IPS-20b (cell line): ENCODE results near the gene NOP53.
A peak's percentile ranks its signal among the peaks of the same experiment; 100 is the strongest.

Source experiments
- H3K27ac ChIP-seq: one replicate; pipeline ENCODE4 v1.5.1; 2013; ENCODE audit warnings: low read length
- H3K27me3 ChIP-seq: 2 replicates; pipeline ENCODE4 v1.6.1; 2013; ENCODE audit warnings: mild to moderate bottlenecking, low read length, inconsistent platforms; ENCODE audit not compliant: insufficient read depth
- H3K36me3 ChIP-seq: 2 replicates; pipeline ENCODE4 v1.6.1; 2013; ENCODE audit warnings: low read depth, mild to moderate bottlenecking, inconsistent platforms, low read length, moderate library complexity; ENCODE audit not compliant: insufficient read depth
- H3K4me1 ChIP-seq: 2 replicates; pipeline ENCODE4 v1.6.1; 2013; ENCODE audit warnings: mild to moderate bottlenecking, control low read depth, inconsistent platforms, low read length, moderate library complexity; ENCODE audit not compliant: insufficient read depth
- H3K4me3 ChIP-seq: 2 replicates; pipeline ENCODE4 v1.5.1; 2013; ENCODE audit warnings: mild to moderate bottlenecking, low read length, inconsistent platforms
- H3K9ac ChIP-seq: 2 replicates; pipeline ENCODE4 v1.6.1; 2013; ENCODE audit warnings: low read depth, mild to moderate bottlenecking, inconsistent platforms, low read length, moderate library complexity
- H3K9me3 ChIP-seq: 2 replicates; pipeline ENCODE4 v1.6.1; 2013; ENCODE audit warnings: mild to moderate bottlenecking, low read depth, low read length, inconsistent platforms; ENCODE audit not compliant: insufficient read depth

NOP53 gene

DNA sequence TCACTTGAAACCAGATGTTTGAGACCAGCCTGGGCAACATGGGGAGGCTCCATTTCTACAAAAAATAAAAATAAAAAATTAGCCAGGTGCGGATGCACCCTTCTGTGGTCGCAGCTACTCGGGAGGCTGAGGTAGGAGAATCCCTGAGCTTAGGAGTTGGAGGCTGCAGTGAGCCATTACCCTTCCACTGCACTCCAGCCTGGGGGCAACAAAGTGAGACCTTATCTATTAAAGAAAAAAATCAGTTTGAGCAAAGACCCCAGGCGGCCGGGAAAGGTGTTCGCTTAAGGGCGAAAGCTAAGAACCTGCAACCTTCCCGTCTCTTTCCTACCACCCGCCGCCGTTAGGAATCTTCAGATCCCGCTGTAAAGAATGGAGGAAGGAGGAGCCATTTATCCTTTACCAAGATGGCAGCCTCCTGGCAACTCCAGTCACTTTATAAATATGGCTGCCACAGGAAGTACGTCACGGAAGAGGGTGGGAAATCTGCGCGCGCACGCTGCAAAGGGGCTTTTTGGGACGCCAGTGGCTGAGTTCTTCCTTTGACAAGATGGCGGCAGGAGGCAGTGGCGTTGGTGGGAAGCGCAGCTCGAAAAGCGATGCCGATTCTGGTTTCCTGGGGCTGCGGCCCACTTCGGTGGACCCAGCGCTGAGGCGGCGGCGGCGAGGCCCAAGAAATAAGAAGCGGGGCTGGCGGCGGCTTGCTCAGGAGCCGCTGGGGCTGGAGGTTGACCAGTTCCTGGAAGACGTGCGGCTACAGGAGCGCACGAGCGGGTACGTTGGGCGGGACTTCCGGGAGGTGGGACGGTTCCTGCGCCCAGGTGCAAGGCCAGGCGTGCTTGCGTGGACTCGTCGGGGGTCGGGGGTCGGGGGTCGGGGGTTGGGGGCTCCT, at the start of gene NOP53:
NOP53 (plus strand) TSS at position 537 of the 892 bp plus-strand sequence; CDS start at position 551, 14 bp downstream.
- H3K9me3 ChIP-seq: no peaks in the 10 kb centered on the region
- peak within 1 kb of the TSS; percentile 72 for H3K27ac ChIP-seq
- H3K4me3 ChIP-seq: peak within 1 kb of the TSS; percentile 88
- H3K4me1 ChIP-seq: 0 out of 2 replicates have a peak, but pooled peaks cover 3% of the 10 kb centered on the region
- H3K36me3 ChIP-seq: peaks cover 36% of the 10 kb centered on the region
- H3K9ac ChIP-seq: peak within 1 kb of the TSS; percentile 96
- no peaks in the 10 kb centered on the region for H3K27me3 ChIP-seq

- Histone ChIP-seq H3K4me3 (no peak overlapping the region), H3K9me3 (no peaks in the 10 kb centered on the region), H3K36me3 (peaks cover 35% of the 10 kb centered on the region), H3K4me1 (no peaks in the 10 kb centered on the region), H3K9ac (no peak overlapping the region), H3K27me3 (no peaks in the 10 kb centered on the region), H3K27ac (no peak overlapping the region)
These were observed 48.7 kb upstream of the NOP53 start for GRCh38 chr19:47696635-47697034.

GRCh38 chr19:47697863-47698609, 47.3 kb upstream of the NOP53 start:
- H3K27me3 ChIP-seq: no peaks in the 10 kb centered on the region
- H3K9me3 ChIP-seq: no peaks in the 10 kb centered on the region
- no peak overlapping the region for H3K4me3 ChIP-seq
- peak overlapping the region; percentile 39 for H3K27ac ChIP-seq
- no peak overlapping the region; the same call in 1 of the 2 replicates for H3K9ac ChIP-seq
- H3K36me3 ChIP-seq: peaks cover 28% of the 10 kb centered on the region
- no peaks in the 10 kb centered on the region for H3K4me1 ChIP-seq

GRCh38 chr19:47698631-47699359, 46.6 kb upstream of the NOP53 start:
- Histone ChIP-seq H3K4me1 (no peaks in the 10 kb centered on the region), H3K27me3 (no peaks in the 10 kb centered on the region), H3K9me3 (no peaks in the 10 kb centered on the region), H3K36me3 (peaks cover 30% of the 10 kb centered on the region), H3K9ac (no peak overlapping the region), H3K27ac (no peak overlapping the region), H3K4me3 (no peak overlapping the region)

DNA sequence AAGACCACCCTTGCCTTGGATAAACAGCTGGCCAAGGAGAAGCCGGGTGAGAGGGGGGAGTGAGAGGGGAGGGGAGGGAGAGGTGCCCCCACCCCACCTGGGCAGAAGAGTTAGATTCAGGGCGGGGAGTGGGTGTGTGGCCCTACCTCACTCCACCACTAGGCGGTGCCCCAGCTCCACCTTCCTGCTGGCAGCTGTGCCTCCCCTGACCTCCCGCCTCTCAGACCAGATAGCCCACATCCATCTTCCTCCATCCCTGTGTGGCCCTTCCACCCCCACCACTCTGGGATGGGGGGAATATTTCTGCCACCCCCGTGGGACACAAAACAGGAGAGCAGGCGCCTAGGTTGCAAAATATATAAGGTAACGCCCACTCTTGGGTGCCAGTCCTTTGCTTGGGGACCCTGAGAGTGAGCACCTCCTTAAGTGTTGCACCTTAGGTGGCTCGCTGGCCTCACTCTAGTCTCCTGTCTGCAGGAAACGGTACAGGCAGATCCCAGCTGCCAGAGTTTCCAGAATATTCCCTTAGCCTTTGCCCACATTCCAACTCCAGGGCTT, 45.9 kb upstream of the NOP53 start:
- Histone ChIP-seq H3K9ac (no peak overlapping the region), H3K36me3 (peaks cover 30% of the 10 kb centered on the region), H3K4me1 (no peaks in the 10 kb centered on the region), H3K27me3 (no peaks in the 10 kb centered on the region), H3K27ac (no peak overlapping the region), H3K9me3 (no peaks in the 10 kb centered on the region), H3K4me3 (no peak overlapping the region)

GRCh38 chr19:47700934-47701716, 44.2 kb upstream of the NOP53 start:
- no peaks in the 10 kb centered on the region for H3K4me1 ChIP-seq
- no peak overlapping the region for H3K4me3 ChIP-seq
- H3K27me3 ChIP-seq: no peaks in the 10 kb centered on the region
- H3K9ac ChIP-seq: no peak overlapping the region
- H3K27ac ChIP-seq: no peak overlapping the region
- no peaks in the 10 kb centered on the region for H3K9me3 ChIP-seq
- H3K36me3 ChIP-seq: peaks cover 30% of the 10 kb centered on the region

DNA sequence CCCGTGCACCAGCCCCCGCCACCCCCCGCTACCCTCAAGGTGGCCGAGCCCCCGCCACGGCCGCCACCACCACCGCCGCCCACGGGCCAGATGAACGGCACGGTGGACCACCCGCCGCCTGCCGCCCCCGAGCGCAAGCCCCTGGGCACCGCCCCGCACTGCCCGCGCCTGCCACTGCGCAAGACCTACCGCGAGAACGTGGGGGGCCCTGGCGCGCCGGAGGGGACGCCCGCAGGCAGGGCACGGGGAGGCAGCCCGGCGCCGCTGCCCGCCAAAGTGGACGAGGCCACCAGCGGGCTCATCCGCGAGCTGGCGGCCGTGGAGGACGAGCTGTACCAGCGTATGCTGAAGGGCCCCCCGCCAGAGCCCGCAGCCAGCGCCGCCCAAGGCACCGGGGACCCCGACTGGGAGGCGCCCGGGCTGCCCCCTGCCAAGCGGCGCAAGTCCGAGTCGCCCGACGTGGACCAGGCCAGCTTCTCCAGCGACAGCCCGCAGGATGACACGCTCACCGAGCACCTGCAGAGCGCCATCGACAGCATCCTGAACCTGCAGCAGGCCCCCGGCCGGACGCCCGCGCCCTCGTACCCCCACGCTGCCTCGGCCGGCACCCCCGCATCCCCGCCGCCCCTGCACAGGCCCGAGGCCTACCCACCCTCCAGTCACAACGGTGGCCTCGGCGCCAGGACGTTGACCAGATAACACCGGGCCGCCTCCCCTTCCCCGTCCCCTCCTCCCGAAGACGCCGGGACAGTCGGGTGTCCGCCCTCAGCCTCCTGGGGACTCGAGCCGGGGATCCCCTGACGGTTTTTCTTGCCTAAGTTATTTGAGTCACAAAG, 43.4 kb upstream of the NOP53 start:
- no peaks in the 10 kb centered on the region for H3K4me1 ChIP-seq
- no peak overlapping the region for H3K9ac ChIP-seq
- no peaks in the 10 kb centered on the region for H3K27me3 ChIP-seq
- peaks cover 30% of the 10 kb centered on the region for H3K36me3 ChIP-seq
- no peak overlapping the region for H3K4me3 ChIP-seq
- no peak overlapping the region for H3K27ac ChIP-seq
- no peaks in the 10 kb centered on the region for H3K9me3 ChIP-seq

- no peaks in the 10 kb centered on the region for H3K4me1 ChIP-seq
- H3K9me3 ChIP-seq: no peaks in the 10 kb centered on the region
- no peak overlapping the region for H3K9ac ChIP-seq
- H3K36me3 ChIP-seq: peaks cover 30% of the 10 kb centered on the region
- no peak overlapping the region for H3K4me3 ChIP-seq
- no peak overlapping the region for H3K27ac ChIP-seq
- no peaks in the 10 kb centered on the region for H3K27me3 ChIP-seq
These were observed 42.7 kb upstream of the NOP53 start for GRCh38 chr19:47702671-47703070.

DNA sequence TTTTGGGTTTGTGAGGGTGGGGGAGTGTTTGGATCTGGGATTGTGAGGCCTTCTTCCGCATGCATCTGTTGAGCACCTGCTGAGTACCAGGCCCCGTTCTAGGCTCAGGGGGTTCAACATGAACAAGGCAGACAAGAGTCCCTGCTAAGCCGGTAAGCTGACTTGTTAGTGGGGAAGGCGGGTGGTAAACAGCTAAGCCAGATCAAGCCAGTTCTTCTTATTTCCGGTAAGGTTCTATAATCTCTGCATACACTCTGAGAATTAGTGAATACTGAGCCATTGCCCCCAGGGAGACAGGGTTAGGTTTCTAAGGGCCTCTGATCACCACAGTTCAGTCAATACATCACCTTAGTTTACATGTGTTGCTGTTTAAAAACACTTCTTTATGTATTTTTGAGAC, 42.0 kb upstream of the NOP53 start:
- Histone ChIP-seq H3K27ac (no peak overlapping the region), H3K27me3 (no peaks in the 10 kb centered on the region; the same call in 1 of the 2 replicates), H3K9me3 (no peaks in the 10 kb centered on the region), H3K9ac (no peak overlapping the region), H3K36me3 (peaks cover 30% of the 10 kb centered on the region), H3K4me3 (no peak overlapping the region), H3K4me1 (no peaks in the 10 kb centered on the region)

DNA sequence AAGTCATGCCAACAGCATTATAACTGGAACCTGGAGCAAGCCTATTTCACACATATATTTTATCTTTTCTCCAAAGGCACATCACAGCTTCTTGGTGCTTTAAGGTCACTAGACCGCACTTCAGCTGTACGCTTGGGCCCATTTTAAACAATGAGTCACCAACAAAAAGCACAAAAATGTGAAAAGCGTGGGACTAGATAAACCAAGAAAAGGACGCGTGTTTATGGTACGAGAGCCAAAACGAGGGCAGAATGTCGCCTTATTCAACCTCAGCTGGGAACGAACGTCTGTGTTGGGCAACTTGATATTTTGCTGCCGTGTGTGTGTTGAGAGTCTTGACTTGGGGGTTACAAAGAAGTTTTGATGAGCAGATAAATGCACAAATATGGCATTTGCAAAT, 41.3 kb upstream of the NOP53 start:
- Histone ChIP-seq H3K9ac (no peak overlapping the region), H3K36me3 (peaks cover 24% of the 10 kb centered on the region), H3K4me3 (no peak overlapping the region), H3K4me1 (no peaks in the 10 kb centered on the region), H3K27me3 (no peaks in the 10 kb centered on the region; the same call in 1 of the 2 replicates), H3K27ac (no peak overlapping the region), H3K9me3 (no peaks in the 10 kb centered on the region)
